RPMI7951 (cell line): ENCODE results near the gene ASTN2. TPM values are rescaled to one million over a fixed set of nuclear protein-coding genes. Genes with fewer than 3 reads are reported as not detected.

Experiments used
- DNase-seq: peaks from one replicate; pipeline ENCODE4 v3.0.0-alpha.2; 2012; ENCODE audit warnings: low read depth
- total RNA-seq: library from RNA; depleted of rRNA; stranded (reverse); fragments of >200 nt; shearing (Covaris generic); gene quantifications from 2 replicates; pipeline ENCODE4 v1.2.3, GENCODE V29; 2014

Gene ASTN2
- total RNA-seq, 1 experiment from 2014 or later = 5.2 TPM

DNA sequence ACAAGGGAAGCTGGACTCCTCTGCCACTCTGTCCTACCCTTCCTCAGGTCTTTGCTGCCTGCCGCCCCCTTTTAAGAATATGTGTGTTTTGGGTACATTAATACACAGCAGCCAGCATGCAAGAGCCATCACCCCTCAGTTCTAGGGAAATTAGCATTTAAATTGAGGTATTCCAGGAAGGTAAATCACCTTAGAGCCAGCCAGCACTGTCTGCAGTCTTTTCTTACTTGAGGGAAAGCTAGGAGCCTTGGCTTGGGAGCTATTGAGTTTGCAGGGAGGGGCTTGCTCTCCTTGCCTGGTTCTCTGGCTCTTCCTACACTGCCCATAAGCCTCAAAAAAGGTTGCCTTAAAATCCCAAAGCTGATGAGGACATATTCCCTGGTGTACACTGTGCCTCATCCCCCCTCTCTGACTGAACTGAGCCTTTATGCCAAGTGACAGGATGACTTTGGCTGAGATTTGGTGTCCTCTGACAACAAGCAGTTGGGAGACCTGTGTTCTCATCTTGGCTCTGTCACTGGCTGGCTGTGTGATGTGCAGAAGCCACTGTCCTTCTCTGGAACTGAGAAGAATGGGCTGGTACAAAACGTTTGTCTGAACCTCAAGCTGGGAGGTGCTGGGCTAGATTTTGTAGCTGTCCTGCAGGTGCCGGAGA is 673.6 kb downstream of the ASTN2 start:
- no peak for DNase-seq

DNA sequence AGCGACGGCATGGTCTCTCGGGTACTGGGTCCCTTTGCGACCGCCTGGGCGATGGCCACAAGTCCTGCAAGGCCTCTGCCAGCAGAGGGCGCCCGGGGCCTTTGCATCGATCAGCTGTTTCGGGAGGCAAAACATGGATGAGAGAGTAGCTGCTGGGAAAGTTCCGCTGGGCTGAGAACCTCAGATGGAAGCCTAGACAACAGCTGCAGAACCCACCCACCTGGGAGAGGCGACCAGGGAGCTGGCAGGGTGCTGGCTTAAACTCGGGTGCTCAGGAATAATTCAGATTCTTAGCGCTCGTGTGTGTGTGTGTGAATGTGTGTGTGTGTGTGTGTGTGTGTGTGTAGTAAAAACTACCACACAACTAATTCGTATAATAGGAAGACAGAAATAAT is 677.7 kb downstream of the ASTN2 start:
- peak; percentile 70 for DNase-seq

DNA sequence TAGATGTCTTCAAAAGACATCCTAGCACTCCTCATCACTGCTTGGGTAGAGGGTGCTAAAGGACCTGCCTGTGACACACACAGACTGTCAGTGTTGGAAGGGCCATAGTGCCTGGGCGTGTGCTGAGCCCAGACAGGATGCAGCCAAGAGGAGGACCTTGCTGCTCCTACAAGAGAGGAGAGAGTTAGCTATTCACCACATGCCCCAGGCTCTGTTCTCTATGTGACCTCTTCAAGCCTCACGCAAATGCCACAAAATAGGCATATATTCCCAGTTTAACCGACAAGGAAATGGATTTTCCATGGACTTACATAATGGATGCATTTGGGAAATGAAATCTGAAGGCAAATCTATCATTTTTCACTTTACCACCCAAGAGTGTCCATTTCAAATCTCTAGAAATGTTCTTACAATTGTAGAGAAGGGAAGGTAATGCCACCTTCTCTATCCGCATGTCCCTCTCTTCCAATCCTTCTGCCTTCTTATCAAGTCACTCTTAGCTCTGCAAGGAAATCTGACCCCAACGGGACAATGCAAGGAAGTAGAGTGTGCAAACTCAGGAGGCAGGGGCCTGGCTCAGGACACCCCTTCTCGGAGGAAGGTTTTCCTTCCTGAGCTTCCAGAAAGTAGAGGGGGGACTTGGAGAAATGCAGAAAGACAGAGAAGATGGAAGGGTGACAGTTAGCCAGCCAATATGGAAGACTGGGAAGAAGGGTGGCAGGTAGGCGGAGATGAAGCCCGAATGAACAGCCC is 678.3 kb downstream of the ASTN2 start:
- DNase-seq = peak; percentile 66

DNA sequence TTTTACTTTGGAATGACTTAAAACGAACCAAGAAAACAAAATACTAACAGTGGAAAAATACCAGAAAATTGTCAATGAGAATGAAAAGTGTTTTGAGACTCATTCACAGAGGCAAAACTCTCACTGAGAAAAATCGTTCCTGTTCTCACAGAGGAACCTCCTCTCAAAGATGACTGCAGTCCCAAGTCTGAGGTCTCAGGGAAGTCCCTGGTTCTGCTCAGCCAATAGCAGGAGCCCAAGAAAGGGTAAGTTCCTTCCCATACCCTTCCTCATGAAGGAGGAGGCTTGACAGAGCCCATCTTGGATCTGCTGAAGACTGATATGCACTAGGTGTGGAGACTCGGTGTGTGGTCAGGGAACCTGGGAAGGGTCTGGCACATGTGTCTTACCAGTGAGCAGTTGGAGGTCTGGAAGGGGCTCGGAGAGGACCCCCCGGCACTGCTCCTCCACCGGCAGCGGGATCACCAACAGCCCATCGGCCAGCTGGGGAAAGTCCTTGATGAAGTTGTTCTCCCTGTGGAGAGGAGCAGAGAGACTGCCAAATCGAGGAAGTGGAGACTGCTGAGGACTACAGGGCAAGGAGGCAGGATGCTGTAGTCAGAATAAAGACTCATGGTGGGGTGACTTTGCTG is 681.7 kb downstream of the ASTN2 start:
- no peak for DNase-seq

DNA sequence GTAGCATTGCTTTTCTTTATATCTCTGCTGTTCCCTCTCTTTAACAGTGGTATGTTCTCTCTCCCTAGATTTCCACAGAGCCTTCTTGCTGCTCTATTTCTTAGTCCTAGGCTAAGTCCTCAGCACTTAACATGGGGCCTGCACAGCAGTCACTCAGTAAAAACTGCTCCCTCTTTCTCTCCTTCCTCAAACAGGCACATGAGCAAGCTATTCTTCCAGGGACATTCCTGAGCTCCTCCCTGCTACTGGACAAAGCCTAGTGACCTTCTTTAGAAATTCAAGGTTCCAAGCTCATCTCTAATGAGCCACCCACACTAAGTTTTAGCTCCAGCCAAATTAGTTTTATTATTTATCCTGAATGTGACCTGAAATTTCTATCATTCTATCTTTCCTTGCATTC is 688.3 kb downstream of the ASTN2 start:
- no peak for DNase-seq

DNA sequence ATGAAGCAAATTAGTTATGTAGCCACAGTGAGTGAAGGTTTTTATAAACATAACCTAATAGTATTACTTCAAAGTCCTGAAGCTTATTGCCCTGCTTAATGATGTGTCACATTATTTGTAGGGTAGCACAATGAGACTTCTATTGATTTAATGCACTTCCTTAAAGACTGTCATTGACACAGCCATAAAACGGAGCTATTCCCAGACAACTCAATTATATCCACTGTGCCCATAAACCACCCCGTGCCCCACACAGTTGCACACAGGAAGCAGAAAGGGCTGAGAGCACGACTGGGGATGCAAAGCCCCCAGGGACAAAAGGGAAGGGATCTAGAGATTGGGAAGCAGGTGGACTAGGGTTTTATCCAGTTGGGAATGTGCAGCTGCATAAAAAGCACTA is 690.7 kb downstream of the ASTN2 start:
- DNase-seq = no peak

DNA sequence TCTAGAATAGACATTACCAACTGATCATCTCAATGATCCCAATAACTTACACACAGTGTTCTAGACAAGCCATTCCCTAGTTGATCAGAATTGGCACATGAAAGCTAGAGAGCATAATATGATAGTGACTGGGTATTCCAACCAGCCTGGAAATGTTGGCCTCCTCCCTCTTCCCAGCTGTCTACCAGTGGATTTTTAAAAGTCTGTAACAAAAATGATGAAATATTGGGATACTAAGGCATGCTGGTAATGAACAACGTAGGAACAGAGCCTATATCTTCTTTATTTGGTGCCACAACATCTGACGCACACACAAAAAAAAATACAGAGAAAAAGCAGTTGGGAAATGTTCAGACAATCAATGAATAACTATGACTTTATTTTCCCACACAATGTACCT is 692.9 kb downstream of the ASTN2 start:
- no peak for DNase-seq

DNA sequence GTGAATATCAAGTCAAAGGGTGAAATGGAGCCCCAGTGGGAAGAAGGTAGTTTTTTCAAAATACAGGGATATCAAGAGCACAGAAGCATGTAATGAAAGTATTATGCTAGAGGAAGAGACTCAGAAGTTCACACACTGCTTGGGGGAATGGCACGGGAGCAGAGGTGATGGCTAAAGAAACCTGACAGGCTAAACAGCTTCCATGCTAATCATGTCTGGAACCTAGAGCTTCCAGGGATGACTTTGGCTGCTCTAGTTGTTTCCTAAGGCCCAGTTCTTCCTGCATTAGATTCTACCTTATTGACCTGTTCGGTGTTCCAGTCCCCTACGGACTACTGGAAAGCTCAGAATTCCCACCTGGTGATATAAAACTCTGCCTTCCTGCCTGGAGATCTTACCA is 693.4 kb downstream of the ASTN2 start:
- no peak for DNase-seq

DNA sequence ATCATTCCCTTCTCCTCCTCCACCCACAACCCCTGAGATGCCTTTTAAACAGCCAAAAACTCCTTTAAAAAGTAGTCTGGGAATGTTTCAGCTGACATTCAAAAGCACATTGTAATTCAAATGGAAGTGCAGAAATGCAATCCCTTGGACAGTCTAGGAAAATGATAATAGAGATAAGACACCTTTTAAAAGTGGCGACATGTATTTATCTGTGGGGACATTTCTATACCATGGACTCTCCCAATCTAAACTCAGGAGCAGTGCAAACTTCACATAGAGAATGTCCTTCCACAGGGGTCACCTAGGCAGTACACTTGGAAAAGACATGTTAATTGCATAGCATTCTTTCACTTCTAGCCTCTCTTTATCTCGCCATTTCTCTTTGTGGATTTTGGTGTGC is 694.7 kb downstream of the ASTN2 start:
- no peak for DNase-seq

DNA sequence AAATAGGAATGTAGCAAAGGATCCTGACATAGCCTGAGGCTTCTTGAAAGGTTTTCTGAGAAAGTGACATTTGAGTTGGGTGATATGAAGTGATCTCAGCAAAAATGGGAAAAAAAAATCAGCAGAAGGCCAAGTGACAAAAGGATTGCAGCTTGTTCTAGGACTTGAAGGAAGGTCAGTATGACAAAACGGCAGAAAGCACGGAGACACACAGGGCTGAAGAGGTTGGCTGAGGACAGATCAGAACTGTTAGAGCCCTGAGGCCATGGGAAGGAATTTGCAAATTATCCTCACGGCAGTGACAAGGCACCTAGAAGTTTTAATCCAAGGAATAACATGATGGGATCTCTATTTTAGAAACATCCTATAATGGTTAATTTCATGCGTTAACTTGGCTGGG is 696.7 kb downstream of the ASTN2 start:
- no peak for DNase-seq

DNA sequence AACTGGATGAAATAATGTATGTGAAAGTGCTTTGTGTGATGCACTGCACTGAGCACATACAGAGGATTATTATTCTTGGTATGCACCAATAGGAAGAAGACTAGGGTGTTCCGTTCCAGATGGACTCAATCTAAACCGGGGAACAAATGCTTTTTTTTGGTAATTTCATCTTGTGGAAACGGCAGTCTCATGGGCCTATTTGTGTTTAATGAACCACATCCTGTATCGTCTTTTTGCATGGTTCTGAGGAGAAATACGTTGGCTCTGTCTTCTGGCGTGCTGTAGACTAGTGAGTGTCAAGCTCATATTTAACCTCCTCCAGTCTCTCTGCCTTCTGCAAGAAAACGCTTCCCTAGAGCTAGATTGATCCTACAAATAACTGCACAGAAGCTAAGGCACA is 697.7 kb downstream of the ASTN2 start:
- DNase-seq = peak; percentile 33

DNA sequence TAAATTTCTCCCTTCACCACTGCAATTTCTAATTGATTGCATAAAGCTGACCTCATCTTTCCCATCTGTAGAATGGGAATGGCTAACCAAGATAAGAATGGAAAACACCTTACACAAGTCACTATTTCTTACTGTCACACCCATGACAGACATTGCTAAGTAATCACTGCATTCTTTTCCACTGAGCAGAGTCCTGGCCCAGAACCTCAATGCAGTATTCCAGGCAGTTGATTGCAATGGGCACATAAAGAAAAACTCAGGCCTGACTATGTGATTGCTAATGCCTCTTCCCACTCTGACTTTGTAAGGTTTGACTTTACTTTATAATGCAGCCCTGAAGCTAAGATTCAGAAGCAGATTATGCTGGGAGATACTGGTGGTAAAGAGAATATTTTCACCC is 698.4 kb downstream of the ASTN2 start:
- DNase-seq = no peak

DNA sequence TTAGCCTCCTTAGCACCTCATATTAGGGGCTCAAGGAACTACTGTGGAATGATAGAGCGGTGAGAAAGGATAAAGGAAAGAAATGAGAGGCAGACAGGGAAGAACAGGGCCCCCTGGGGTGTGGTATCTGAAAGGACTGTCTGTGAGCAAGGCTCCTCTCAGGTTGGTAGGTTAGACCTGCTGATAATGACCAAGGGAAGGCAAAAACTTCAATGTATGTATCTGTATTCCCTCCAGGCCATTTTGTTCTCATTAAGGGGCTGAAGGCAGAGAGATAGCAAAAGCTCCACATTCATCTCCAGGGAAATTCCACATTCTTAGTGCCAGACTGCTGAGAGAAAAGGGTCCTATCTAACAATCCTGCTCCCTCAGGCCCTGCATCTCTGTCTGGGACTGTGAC is 699.1 kb downstream of the ASTN2 start:
- no peak for DNase-seq

DNA sequence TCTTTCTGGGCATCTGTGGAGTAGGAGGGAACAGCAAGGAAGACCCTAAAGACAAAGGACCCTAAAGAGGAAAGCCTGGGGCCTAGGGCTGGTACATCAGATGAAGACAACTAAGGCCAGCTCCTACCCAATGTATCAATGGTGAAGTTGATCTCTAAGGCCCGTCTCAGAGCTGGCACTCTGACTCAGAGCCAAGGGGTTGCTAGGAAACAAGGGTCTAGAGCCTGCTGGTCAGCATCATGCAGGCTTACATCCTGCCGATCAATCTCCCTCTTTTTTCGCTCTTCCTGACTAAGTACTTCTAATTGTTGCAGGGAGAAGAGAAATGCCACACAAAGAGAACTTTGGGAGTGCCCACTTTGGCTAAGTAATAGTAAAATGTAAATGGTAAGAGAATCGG is 701.6 kb downstream of the ASTN2 start:
- no peak for DNase-seq

DNA sequence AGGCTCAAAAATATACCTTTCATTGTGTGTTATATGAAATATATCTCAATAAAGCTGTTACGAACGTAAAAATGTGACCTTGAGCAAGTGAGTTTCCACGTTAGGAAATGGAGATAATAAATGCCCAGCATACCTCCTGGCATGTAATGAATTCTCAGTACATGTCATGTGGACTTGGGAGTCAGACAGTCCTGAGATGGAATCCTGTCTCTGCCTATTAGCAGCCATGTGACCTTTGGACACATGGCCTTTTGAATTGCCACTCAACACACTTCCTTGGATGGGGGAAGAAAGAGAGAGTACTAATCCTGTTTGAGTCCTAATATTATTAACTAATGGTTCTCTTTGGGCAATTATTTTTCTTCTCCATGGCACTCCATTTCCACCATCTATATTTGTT is 702.1 kb downstream of the ASTN2 start:
- no peak for DNase-seq

DNA sequence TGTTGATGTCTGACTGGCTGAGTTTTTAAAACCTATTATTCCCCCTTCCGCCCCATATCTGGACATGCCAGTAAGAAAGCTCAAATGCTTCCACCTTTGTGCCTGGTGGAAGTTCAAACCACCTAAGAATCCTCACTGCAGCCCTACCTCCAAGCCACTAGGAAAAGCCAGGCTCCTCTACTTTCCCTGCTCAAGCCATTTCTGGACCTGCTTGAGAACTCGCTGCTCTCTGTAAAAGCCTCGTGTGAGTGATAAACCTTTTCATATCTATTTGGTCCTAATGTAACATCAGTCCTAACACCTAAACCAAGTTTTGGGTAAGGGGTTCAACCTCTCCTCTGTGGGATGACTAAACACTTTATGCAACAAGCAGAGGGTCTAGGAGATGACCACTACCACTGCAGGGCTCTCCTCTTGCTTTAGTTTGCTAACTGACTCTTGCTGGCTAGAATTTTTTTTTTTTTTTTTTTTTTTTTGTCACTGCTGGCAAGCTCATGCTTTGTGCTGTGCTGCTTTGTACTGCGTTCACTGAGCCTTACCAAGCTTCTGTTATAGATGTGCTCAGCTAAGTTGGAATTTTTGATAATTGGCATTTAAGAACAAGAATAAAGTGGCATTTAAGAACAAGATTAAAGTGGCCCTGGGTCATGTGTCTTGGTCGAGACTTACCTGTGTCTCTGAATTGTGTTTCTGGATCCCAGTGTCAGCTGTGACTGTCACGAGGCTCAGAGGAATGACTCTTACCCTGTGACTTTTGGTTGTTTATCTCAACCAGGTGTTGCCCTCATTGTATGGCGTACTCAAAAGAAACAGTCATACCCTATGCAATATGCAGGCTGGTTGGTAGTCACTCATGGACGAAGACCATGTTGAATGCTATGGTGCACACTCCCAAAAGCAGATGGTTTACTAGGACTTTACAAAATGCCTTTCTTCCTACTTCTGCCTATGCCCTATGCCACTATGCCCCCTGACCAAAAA is 708.3 kb downstream of the ASTN2 start:
- DNase-seq = no peak

DNA sequence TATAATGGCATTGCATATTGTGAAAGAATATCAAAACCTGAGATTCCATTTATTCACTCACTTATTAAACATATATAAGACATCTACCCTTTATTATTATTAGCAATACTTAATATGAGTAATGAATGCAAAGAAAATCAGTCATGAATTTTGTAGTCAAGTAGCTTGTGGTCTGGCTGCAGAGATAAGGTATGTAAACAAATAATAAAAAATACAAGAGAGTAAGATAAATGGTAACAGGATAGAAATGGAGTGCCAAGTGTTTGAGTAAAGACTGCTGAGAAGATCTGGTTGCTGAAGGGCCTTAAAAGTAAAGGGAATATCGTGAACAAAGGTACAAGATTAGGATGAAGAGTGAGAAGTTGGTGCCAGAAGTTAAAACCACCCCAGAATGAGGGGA is 709.3 kb downstream of the ASTN2 start:
- no peak for DNase-seq

DNA sequence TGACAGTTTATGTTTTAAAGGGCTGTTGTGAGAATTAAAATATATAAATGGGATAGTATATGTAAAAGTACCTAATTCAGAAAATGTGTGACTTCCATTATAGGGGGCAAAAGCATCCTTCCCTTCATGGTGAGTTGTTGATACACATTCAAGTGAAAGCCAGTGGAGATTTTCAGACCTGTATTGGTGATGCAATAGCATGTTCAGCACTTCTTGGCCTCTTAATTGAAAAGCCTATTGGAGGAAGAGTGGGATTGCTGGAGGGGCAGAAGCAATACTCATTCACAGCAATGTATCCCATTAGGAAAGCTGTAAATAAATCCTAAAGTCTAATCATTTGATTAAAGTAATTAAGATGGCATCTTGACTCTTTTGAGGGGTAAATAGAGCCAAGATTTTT is 710.4 kb downstream of the ASTN2 start:
- DNase-seq = no peak

DNA sequence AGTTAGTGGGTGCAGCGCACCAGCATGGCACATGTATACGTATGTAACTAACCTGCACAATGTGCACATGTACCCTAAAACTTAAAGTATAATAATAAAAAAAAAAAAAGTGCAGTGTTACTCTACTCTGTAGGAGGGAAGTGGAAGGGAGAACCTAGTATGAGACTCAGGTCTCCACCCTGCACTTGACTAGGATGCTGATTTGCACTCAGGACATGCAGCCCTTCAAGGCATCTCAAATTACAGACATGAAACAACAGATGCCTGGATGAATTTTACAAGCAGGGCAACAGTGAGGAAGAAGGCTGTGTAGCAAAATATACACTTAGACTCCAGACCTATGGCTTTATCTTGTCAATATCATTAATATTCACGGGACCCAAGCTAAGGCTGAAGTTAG is 711.2 kb downstream of the ASTN2 start:
- no peak for DNase-seq

DNA sequence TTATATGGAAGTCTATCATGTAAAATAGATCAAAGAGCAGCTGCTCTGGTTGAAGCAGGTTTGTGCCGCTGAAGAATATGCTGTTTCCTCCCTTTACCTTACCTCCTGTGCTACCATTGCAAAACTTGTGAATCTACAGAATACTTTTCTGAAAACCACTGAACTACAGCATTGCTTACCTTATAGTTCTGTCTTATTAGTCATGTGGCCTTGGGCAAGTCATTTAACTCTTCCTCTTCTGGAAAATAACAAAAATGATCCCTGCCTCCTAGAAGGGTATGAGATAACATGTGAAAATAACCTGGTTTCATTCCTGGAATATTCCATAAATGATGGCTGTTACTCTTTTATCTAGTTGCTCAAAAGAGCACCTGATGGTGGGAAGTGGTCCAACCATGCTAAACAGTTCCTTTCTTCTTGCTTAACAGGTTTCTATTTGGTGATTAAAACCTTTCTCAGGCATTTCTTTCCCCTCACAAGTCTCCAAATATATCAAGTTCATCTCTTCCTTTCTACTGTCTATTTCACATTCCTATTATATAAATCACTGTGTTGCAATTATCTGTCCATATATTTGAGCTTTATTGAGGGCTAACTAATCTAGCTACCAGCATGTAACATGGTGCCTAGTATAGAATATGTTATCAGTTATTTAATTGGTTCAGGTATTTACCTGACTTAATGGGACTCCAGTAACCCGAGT is 712.8 kb downstream of the ASTN2 start:
- DNase-seq = peak; percentile 8
